ENCODE results near the gene FAM25A.
"Not testable (repeated sequence)": the region's sequence is repeated elsewhere in the genome, so short reads cannot be mapped to it uniquely, and the experiment has no call there.

FAM25A gene

DNA sequence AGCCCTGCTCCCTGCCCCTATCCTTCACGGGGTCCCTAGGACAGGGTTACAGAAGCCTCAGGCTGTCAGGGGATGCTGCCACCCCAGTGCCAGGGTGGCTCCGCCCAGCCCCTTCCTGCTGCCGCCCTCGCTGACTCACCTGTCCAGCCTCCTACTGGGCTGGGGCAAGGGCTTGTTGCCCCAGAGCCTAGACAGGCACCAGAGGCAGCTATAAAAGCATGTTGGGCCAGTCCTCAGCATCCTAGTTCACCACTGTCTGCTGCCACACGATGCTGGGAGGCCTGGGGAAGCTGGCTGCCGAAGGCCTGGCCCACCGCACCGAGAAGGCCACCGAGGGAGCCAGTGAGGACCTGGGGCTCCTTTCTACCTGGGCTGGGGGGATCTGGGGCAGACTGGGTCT lies at the start of gene FAM25A:
FAM25A (plus strand) TSS at position 239 of the 400 bp plus-strand sequence; CDS start at position 270, 31 bp downstream.
- DNase-seq = not testable (repeated sequence)

DNA sequence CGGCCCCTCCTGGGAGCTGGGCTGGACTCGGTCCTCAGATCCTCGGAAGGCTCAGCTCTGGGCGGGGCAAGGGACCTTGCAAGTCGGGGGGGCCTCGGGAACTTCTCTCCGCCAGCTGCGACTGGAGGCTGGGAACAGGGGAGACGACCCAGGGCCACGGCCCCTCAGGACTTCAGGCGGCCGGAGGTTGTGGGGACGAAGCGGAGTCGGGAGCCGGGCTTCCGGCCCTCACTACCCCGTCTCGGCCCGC lies 49.2 kb upstream of the FAM25A start:
- DNase-seq = no peak

DNA sequence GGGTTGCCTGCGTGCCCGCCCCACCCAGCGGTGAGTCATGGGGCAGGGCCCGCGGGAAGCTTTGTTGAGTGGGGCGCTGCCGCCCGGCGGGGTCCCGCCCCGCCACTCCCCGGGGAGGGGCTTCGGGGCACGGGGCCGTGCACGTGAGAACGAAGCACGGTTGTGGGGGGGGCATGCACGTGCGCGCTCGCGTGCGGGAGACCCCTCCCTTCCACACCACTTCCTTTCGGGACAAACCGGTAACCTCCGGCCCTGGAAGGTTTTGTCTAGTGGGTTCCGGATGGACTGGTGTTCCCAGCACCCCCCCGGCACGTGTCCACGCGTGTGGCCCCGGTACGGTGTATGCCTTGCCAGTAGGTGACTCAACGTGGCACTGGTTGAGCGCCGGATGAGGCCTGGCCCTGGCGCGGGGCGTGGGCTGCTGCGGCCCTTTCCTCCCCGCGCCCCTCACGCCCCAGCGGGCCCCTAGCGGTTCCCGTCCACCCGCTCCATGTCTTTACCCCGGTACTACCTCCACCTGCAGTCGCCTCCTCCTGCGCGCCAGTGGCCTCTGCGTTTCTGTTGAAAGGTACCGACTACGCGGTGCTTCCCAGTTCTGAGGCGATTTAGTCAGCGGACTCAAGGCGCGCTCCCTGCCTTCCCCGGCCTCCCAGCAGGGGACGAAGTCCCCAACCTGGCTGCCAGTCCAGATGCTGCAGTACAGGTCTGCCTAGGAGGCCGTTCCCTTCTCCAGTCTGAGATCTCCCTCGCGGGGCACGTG lies 48.7 kb upstream of the FAM25A start:
- peak; percentile 85 for DNase-seq

DNA sequence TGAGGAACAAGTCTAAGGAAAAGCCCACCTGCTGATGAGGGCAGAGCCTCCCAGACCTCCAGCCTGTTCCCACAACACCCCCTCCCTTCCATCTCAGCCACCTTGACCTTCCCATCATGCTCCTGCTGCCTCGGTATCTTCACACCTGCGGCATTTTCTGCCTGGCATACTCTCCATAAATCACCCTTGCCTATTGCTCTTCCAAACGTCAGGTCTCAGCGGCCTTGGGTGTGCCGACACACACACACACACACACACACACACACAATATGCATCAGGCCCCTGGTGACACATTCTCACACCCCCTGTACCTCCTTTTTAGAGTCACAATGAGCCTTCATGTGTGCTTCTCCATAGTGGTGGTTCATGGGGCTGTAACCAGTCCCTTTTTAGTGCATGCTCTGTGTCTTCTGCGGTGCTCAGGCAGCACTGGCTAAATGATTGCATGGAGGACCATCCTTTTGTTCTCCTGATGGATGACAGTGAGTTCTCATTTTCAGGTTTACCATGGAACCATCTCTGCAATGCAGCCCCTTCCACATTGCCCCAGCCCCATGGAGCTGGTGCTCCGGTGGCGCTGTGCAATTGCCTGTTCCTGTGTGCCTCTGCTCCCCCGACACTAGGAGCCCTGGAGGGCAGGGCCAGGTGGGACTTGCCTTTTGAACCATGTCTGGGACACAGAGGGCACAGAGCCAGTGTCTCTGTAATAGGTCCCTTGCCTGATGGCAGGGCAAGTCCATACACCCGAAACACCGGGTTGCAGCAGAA lies 47.3 kb upstream of the FAM25A start:
- DNase-seq = no peak

DNA sequence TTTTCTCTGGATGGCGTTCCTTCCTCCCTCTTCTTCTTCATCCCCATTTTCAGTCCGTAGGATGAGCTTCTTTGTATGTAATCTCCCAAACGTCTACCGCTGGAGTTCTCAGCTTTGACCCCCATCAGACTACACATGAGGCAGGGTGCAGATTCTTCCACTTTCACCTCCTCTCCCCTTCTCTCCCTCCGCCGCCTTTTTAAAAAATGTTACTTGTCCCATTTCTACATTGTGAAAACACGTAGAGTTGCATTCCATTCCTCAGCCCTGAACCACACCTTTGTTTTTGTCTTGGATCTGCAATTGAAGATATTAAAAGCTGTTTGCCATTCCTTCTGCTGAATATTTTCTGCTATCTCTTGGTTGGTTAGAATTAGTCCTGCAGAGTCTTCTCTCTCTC lies 45.6 kb upstream of the FAM25A start:
- DNase-seq = no peak

DNA sequence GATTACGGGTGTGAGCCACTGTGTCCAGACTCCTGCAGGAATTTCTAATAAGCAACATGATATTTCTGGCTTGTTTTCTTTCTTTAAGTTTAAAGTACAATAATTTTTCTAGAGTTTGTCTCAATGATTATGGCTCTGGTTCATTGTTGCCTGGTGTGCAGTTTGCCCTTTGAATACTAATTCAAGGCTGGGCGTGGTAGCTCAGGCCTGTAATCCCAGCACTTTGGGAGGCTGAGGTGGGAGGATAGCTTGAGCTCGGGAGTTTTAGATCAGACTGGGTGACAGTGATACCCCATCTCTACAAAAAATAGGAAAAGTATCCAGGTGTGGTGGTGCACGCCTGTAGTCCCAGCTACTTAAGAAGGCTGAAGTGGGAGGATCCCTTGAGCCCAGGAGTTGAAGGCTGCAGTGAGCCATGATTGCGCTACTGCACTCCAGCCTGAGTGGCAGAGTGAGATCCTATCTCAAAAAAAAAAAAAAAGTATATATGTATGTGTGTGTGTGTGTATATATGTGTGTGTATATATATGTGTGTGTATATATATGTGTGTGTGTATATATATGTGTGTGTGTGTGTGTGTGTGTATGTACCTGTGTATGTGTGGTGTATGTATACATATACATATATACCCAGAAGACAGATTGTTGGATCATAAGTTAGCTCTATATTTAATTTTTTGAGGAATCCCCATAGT lies 43.6 kb upstream of the FAM25A start:
- DNase-seq = no peak

DNA sequence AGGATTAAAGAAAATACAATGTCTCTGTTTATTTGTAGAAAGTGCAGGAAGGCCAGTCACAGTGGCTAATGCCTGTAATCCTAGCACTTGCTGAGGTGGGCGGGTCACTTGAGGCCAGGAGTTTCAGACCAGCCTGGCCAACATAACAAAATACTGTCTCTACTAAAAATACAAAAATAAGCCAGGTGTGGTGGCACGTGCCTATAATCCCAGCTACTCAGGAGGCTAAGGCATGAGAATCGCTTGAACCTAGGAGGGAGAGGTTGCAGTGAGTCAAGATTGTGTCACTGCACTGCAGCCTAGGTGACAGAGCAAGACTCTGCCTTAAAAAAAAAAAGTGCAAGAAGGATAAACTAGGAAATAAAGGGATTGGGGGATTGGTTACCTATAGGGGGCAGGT lies 41.6 kb upstream of the FAM25A start:
- not testable (repeated sequence) for DNase-seq

DNA sequence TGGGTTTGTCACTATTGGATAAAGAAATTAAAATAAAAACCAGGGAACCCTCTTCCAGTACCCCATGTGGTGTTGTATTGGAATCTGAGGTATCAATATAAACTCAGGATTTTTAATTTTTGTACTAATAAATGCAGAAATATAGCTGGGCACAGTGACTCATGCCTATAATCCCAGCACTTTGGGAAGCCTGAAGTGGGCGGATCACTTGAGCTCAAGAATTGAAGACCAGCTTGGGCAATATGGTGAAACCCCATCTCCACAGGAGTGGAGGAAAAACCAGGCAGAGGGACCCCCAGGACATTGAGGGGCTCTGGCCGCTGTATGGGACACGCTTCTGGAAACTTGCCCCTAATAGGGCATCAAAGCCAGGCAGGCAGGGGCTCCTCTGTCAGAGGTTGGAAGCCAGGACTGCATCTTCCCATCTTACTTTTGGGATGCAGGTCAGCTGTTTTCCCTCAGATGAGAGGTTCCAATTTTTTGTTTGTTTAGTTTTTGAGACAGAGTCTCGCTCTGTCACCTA lies 40.7 kb upstream of the FAM25A start:
- no peak for DNase-seq

DNA sequence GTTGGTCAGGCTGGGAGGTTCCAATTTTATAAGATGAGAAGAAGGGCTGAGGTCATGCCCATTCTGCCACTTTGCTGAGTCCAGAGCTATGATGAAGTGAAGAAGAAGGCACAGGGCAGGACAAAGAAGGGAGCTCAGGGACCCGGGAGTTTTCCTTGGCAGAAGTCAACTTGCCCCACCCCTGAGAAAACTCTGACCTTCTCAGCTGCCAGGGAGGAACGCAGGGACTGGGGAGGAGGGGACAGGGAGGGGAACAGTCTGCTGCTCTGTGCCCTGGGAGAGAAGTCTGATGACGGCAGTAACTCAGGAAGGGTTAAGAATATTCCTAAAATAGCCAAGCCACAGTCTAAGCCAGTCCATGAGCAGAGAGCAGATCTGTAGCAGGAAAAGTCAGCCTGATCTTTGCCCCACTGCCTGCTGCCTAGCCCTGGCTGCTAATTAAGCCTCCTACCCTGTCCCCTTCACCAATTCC lies 40.1 kb upstream of the FAM25A start:
- no peak for DNase-seq

DNA sequence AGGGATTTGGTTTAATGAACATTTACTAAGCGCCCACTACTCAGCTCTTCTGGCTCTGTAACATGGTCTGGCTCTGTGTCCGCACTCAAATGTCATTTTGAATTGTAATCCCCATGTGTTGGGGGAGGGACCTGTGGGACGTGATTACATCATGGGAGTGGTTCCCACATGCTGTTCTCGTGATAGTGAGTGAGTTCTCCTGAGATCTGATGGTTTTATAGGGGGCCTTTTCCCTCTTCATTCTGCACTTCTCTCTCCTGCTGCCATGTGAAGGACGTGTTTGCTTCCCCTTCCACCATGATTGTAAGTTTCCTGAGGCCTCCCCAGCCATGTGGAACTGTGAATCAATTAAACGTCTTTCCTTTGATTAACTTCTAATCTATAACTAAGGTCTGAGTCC lies 39.1 kb upstream of the FAM25A start:
- DNase-seq = not testable (repeated sequence)

DNA sequence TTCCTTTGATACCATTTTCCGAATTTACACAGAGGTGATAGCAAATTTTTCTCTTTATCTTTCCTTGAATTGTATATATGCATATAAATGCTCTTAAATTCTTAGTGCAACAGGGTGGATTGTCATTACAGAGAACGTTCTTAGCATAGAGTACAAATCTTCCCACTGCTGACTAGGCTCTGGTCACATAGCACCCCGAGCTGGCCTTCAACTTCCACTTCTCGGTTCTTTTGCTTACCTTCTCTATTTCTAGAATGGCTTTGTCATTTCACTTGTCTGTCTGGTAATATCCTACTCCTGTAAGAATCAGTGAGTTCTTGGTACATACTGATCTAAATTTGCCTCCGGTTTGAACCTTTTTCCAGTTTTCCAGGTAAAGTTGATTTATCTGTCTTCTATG lies 38.4 kb upstream of the FAM25A start:
- DNase-seq = no peak

DNA sequence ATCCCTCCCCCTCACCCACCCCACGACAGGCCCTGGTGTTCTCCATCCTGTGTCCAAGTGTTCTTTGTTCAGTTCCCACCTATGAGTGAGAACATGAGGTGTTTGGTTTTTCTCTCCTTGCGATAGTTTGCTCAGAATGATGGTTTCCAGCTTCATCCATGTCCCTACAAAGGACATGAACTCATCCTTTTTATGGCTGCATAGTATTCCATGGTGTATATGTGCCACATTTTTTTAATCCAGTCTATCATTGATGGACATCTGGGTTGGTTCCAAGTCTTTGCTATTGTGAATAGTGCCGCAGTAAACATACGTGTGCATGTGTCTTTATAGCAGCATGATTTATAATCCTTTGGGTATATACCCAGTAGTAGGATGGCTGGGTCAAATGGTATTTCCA lies 35.6 kb upstream of the FAM25A start:
- not testable (repeated sequence) for DNase-seq

DNA sequence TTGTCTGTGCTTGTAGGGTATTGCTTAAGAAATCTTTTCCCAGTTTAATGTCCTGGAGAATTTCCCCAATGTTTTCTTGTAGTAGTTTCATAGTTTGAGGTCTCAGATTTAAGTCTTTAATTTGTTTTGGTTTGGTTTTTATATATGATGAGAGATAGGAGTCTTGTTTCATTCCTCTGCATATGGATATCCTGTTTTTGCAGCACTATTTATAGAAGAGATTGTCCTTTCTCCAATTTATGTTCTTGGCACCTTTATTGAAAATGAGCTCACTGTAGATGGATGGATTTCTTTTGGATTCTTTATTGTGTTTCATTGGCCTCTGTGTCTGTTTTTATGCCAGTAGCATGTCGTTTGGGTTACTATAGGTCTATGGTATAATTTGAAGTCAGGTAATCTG lies 31.6 kb upstream of the FAM25A start:
- DNase-seq = no peak

DNA sequence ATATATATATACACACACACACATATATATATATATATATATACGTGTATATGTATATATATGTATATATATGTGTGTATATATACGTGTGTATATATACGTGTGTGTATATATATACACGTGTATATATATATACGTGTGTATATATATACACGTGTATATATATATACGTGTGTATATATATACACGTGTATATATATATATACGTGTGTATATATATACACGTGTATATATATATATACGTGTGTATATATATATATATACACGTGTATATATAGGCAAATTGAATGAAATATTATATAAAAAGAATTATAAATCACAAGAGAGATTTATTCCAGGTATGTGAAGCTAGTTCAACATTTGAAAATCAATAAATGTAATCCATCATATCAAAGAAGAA lies 28.7 kb upstream of the FAM25A start:
- not testable (repeated sequence) for DNase-seq

DNA sequence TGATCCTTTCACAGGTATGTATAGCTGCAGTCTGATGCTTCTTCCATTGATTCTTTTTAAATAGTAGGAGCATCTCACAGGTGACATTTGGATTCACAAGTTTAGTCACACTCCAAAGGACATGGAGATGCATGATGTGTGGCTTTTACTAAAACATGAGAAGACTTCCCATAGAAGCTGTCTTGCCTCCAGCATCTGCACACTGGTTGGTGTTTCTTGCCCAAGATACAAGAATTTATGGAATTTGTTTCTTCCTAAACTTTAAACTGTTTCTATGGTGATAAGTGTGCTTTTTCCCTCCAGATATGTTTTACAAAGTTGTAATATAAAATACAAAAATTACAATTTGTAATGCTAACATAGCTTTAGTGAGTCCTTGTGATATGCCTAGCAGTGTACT lies 27.6 kb upstream of the FAM25A start:
- DNase-seq = no peak

DNA sequence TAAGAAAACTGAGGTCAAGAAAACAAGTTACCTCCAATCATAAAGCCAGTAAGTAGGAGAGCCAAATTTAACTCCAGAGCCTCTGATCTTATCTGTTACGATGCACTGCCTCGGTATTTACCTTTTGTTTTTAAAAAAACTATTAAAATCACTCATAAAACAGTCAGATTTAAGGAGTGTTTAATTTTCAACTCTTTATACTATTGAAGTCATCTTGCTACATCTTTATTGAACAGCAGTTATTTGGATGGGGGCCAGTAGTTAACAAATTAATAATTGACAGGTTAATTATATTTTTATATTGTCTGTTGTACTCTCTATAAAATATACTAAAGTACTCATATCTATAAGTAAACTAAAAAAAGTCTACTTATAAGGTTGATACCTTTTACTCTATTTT lies 27.2 kb upstream of the FAM25A start:
- no peak for DNase-seq

DNA sequence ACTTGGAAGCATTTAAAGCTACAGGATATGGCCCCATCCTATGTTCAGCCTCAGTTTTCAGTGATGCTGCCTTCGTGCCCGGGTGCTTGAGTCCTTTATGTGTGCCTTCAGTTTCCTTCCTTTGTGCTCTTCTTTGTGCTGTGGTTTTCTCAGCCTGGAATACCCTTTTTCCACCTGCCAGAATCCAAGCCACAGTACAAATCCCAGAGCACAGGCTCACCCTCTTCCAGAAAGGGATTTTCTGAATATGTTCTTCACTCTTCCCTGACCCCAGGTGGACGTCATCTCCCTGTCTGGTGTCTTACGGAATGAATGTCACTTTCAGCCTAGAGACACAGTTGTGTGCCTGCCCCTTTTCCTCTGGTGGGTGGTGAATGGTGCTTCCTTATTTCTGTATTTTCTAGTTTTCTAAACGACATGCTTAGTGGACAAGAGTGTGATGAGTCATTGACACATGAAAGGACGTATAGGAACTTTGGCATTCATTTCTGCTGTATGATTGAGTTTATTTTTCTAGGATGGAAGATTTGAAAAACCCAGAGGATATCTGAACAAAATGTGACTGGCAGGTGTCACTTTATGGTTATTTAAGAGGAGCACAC lies 20.2 kb upstream of the FAM25A start:
- not testable (repeated sequence) for DNase-seq

DNA sequence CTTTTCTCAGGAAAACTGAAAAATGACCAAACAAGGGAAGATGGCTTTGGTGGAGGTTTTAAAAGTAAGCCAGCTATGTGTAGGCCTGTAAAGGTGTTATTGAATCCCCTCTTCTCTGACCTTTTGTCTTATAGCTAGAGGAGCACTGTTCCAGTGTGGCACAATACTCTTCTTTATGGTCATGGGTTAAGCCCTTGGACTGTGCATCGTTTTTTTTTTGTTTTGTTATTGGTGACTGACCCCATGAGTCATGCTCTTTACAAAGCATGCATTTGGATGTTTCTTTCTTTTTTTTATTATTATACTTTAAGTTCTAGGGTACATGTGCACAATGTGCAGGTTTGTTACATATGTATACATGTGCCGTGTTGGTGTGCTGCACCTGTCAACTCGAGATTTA lies 19.6 kb upstream of the FAM25A start:
- no peak for DNase-seq

DNA sequence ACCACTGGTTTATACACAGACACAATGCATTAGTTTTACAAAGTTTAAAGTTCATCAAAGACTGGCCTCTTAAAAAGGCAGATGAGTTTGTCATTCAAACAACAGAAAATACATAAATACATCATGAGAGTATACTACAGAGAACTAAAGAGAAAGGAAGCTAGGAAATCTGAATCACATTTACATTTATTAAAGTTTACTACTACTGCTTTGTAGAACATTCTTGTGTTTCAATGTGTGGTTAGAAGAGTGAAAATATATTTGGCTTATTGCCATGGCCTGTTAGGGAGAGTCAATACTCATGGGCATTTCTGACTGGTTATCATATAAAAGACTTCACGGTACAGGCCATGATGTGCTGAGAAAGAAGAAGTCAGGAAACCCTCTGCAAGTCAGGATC lies 13.0 kb upstream of the FAM25A start:
- not testable (repeated sequence) for DNase-seq

DNA sequence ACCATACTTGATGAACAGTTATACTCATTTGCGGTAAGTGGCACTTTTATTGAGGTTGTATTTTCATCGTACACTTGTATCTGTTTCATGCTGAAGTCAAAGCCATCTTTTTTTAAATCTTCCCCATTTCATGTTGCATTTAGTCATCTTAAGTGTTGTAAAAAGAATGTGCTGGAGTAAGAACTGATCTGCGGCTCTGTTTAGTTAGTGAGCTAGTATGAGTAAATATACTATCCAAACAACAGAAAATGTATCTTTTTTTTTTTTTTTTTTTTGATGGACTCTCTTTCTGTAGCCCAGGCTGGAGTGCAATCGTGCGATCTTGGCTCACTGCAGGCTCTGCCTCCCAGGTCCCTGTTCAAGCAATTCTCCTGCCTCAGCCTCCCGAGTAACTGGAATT lies 12.4 kb upstream of the FAM25A start:
- not testable (repeated sequence) for DNase-seq

DNA sequence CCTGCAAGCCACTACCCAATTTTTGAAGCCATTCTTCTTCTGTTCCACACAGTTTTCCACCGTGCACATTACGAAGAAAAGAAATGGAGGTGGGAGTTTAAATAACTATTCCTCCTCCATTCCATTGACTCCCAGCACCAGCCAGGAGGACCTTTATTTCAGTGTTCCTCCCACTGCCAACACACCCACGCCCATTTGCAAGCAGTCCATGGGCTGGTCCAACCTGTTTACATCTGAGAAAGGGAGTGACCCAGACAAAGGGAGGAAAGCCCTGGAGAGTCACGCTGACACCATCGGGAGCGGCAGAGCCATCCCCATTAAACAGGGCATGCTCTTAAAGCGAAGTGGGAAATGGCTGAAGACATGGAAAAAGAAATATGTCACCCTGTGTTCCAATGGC lies 11.8 kb upstream of the FAM25A start:
- DNase-seq = not testable (repeated sequence)

DNA sequence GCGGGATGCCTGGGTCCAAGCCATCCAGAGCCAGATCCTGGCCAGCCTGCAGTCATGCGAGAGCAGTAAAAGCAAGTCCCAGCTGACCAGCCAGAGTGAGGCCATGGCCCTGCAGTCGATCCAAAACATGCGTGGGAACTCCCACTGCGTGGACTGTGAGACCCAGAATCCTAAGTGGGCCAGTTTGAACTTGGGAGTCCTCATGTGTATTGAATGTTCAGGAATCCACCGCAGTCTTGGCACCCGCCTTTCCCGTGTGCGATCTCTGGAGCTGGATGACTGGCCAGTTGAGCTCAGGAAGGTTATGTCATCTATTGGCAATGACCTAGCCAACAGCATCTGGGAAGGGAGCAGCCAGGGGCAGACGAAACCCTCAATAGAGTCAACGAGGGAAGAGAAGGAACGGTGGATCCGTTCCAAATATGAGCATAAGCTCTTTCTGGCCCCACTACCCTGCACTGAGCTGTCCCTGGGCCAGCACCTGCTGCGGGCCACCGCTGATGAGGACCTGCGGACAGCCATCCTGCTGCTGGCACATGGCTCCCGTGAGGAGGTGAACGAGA lies 10.9 kb upstream of the FAM25A start:
- DNase-seq = not testable (repeated sequence)

DNA sequence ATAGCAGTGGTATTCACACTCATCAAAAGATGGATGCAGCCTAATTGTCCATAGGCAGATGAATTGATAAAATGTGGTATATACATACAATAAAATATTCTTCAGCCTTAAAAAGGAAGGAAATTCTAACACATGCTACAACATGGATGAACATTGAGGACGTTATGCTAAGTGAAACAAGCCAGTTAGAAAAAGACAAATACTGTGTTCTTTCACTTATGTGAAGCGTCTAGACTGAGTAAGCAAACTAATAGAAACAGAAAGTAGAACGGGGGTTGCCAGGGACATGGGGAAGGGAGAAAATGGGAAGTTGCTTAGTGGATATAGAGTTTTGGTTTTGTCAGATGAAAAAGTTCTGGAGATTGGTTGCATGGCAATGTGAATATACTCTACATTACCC lies 6.6 kb upstream of the FAM25A start:
- not testable (repeated sequence) for DNase-seq
